Measurements from ENCODE around the gene MRPL58. TPM values are rescaled to one million over a fixed set of nuclear protein-coding genes. Genes with fewer than 3 reads are reported as not detected.
"Not testable (repeated sequence)": the region's sequence is repeated elsewhere in the genome, so short reads cannot be mapped to it uniquely, and the experiment has no call there.

Gene MRPL58
- total RNA-seq, result 50.6 TPM
- long read RNA-seq, transcript MRPL58-201 (6 exons, 890 nt), result major isoform, 15 of 22 reads
- long read RNA-seq, partial matches to known transcripts, result 0 of 22 reads
- long read RNA-seq, other reads (novel, unspliced or antisense), result 5 of 22 reads

GRCh38 chr17:75012346-75013091 is at the start of gene MRPL58:
Gene MRPL58 (plus strand): TSS chr17:75012670. CDS start chr17:75012687, 17 bp downstream.
- DNase-seq, result peak; percentile 85
- Histone ChIP-seq H3K4me1 (peaks cover 34% of the 10 kb centered on the region), H3K9me3 (replicated peaks) (no peaks in the 10 kb centered on the region), H3K36me3 (peaks cover 4% of the 10 kb centered on the region), H3K27ac (replicated peaks) (peak within 1 kb of the TSS; percentile 95), H3K4me3 (peak within 1 kb of the TSS; percentile 87), H3K27me3 (ENCODE audit: low read depth) (no peaks in the 10 kb centered on the region)
- intact Hi-C loops (cut with micrococcal nuclease), result no loop called here
- peak; percentile 74 for TF ChIP-seq CTCF (IDR thresholded peaks at IDR 0.05; ENCODE audit: borderline replicate concordance)

GRCh38 chr17:74963656-74964055 is 48.8 kb upstream of the MRPL58 start:
- intact Hi-C loops (cut with micrococcal nuclease), result no loop called here
- H3K4me1 ChIP-seq, result peaks cover 7% of the 10 kb centered on the region
- H3K9me3 ChIP-seq (replicated peaks), result no peaks in the 10 kb centered on the region
- no peak for TF ChIP-seq CTCF (IDR thresholded peaks at IDR 0.05; ENCODE audit: borderline replicate concordance)
- no peak for DNase-seq
- no peak overlapping the region for H3K27ac ChIP-seq (replicated peaks)
- no peaks in the 10 kb centered on the region for H3K36me3 ChIP-seq
- H3K4me3 ChIP-seq, result no peak overlapping the region
- H3K27me3 ChIP-seq (ENCODE audit: low read depth), result no peaks in the 10 kb centered on the region

- DNase-seq, result no peak
- H3K36me3 ChIP-seq, result no peaks in the 10 kb centered on the region
- H3K27me3 ChIP-seq (ENCODE audit: low read depth), result no peaks in the 10 kb centered on the region
- no peaks in the 10 kb centered on the region for H3K9me3 ChIP-seq (replicated peaks)
- no peak overlapping the region for H3K4me3 ChIP-seq
- TF ChIP-seq CTCF (IDR thresholded peaks at IDR 0.05; ENCODE audit: borderline replicate concordance), result no peak
- peaks cover 14% of the 10 kb centered on the region for H3K4me1 ChIP-seq
- intact Hi-C loops (cut with micrococcal nuclease), result no loop called here
- H3K27ac ChIP-seq (replicated peaks), result no peak overlapping the region
Measured at GRCh38 chr17:74964246-74964761, 48.2 kb upstream of the MRPL58 start.

GRCh38 chr17:74964988-74965622 is 47.4 kb upstream of the MRPL58 start:
- H3K4me1 ChIP-seq, result peaks cover 22% of the 10 kb centered on the region
- H3K9me3 ChIP-seq (replicated peaks), result no peaks in the 10 kb centered on the region
- H3K27ac ChIP-seq (replicated peaks), result no peak overlapping the region
- no peaks in the 10 kb centered on the region for H3K27me3 ChIP-seq (ENCODE audit: low read depth)
- DNase-seq, result no peak
- intact Hi-C loops (cut with micrococcal nuclease), result no loop called here
- H3K4me3 ChIP-seq, result no peak overlapping the region
- no peaks in the 10 kb centered on the region for H3K36me3 ChIP-seq
- TF ChIP-seq CTCF (IDR thresholded peaks at IDR 0.05; ENCODE audit: borderline replicate concordance), result no peak

- intact Hi-C loops (cut with micrococcal nuclease), result no loop called here
- Histone ChIP-seq H3K9me3 (replicated peaks) (no peaks in the 10 kb centered on the region), H3K4me1 (peaks cover 40% of the 10 kb centered on the region), H3K27me3 (ENCODE audit: low read depth) (peaks cover 13% of the 10 kb centered on the region), H3K36me3 (no peaks in the 10 kb centered on the region), H3K27ac (replicated peaks) (no peak overlapping the region), H3K4me3 (no peak overlapping the region)
- no peak for TF ChIP-seq CTCF (IDR thresholded peaks at IDR 0.05; ENCODE audit: borderline replicate concordance)
- no peak for DNase-seq
Measured at GRCh38 chr17:74968361-74968780, 44.1 kb upstream of the MRPL58 start.

GRCh38 chr17:74969501-74969900 is 43.0 kb upstream of the MRPL58 start:
- H3K9me3 ChIP-seq (replicated peaks), result not testable (repeated sequence)
- Histone ChIP-seq H3K27ac (replicated peaks) (peak overlapping the region; percentile 82), H3K27me3 (ENCODE audit: low read depth) (peaks cover 17% of the 10 kb centered on the region)

More at GRCh38 chr17:74969501-74969900, 43.0 kb upstream of the MRPL58 start:
- DNase-seq; H3K36me3 ChIP-seq; intact Hi-C loops (cut with micrococcal nuclease); H3K4me3 ChIP-seq: not testable (repeated sequence)
- H3K4me1 ChIP-seq, result peaks cover 40% of the 10 kb centered on the region

Measured in left ventricle myocardium inferior (tissue), 1 donor.